ENCODE data around the gene MOXD1.
"Not testable (repeated sequence)": the region's sequence is repeated elsewhere in the genome, so short reads cannot be mapped to it uniquely, and the experiment has no call there.

The MOXD1 gene

GRCh38 chr6:132395015-132395597 lies 6.2 kb downstream of the MOXD1 start:
- DNase-seq: no peak

GRCh38 chr6:132392792-132393191 lies 8.5 kb downstream of the MOXD1 start:
- DNase-seq: no peak

GRCh38 chr6:132392270-132392646 lies 9.0 kb downstream of the MOXD1 start:
- no peak for DNase-seq

GRCh38 chr6:132391391-132392269 lies 9.6 kb downstream of the MOXD1 start:
- no peak for DNase-seq

DNA sequence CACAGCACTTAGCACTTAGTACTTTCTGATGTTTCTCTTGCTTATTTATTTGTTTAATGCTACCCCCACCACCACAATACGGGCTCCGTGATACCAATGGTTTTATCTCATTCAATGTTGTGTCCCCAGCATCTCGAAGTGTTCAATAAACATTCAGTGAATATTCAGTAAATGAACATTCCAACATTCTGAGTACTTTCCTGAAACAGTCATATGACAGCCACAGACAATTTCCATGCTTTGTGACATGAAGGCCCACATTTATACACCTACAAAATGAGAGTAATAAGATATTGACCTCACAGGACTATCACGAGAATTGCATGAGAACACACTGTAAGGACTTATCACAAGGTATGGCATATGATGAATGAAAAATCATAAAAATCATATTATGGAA lies 10.8 kb downstream of the MOXD1 start:
- DNase-seq: no peak

DNA sequence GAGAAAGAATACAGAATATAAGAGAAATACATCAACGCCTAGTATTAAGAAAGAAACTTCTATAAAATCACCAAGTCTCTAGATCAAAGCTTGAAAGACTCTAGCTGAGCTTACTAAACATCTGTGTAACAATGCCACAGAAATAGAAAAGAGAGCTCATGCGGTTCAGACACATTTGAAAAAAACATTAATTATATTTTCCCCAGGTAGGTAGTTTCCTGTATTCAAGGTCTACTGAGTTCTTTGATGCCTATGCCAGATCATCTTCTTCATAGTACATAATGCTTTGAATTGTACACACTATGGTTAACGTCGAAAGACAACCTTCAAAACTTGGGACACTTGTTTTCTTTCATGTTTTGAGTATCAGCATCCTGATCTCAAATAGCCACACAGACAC lies 11.3 kb downstream of the MOXD1 start:
- no peak for DNase-seq

- no peak for DNase-seq
These were observed 13.0 kb downstream of the MOXD1 start for GRCh38 chr6:132388291-132388690.

DNA sequence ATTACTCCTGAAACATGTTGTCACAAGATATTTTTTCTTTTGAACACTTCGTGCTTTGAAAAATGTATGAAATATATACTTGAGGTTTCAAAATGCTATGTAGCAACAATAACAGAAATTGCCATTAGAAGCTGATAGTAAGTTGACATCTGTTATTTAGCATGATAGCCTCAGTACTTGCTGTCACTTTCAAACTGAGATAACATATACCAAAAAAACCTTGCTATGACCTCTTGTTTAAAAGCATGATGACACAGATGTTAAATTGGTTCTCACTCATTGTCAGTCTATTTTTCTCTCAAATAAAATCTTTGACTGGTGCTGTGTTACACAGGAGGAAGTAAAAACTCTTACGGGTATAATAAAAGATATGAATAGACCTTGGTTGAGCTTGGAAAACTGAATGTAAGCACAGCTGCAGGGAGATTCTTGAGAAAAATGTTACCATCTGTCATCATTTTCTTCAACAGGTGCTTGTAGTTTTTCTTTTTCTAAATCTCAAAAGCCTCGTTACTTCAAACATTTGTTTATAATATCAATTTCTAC lies 18.6 kb downstream of the MOXD1 start:
- no peak for DNase-seq

GRCh38 chr6:132381381-132381780 lies 19.9 kb downstream of the MOXD1 start:
- DNase-seq: no peak

GRCh38 chr6:132380358-132381029 lies 20.8 kb downstream of the MOXD1 start:
- no peak for DNase-seq

DNA sequence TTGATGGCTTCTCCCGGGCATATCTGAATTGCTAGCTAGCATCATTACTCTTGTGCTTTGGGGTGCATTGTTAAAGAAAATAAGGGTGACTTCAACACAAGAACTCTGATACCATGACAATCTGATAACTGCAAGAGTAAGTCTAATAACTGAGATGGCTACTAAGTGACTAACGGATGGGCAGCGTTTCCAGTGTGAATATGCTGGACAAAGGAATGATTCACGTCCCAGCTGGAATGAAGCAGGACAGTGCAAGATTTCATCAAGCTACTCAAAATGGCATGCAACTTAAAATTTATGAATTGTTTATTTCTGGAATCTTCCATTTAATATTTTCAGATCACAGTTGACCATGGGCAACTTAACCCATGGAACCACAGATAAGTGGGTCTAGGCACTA lies 31.7 kb downstream of the MOXD1 start:
- no peak for DNase-seq

- DNase-seq: no peak
These were observed 32.3 kb downstream of the MOXD1 start for GRCh38 chr6:132368916-132369481.

DNA sequence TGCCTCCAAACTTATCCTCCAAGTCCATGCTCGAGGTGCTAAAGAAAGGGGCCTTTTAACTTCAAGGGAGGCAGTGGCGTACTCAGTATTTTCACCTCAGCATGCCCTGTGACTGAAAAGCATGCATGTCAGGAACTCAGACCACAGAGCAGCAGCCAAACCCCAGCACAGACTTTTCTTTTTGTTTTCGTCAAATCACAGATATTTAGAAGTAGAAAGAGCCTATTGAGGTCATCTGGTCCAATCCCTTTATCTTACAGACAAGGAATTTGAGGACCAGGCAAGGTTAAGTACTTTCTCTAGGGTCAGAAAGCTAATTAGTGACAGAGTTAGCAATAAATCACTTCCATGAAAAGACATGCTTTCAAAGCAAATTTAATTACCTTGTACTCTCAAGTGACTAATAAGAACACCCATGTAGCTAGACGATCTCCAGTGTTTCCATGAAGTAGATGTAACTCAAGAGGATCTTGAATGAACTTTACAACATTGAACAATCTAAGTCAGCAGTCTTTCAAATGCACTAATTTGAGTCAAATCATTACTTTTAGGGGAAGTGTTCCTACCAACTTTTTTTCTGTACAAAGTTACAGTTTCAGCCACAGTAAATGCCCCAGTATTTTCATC lies 35.9 kb downstream of the MOXD1 start:
- DNase-seq: no peak

DNA sequence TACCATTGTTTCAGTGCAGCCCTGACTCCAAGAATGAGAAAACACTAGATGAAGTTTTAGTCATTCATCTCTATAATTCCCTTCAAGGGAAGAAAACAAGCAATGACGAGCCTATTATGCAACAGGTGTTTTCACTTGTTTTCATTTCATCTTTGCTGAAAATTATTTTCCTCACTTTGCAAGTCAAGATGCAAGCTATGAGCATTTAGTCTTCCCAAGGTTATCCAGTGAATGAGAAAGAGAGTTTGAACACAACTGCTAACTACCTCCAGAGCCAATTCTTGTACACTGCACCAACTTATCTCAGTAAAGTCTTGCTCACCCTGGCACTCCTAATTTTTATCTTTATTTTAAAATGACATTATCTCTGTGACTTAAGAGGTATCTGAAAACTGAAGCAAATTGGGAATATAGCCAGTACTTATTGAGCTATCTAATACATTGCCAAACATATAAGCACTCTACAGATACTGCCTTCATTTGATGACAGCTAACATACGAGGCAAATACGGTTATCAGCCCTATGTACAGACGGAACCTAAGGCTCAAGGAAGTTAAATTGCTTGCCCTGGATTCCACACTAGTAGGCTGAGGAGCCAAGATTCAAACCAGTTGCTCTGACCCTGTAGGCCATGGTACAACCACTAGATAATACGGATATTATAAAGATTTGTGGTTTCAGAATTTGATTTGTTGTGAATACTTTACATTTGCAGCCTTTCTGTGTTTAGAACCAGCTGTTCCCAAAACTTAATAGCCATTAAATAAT lies 36.8 kb downstream of the MOXD1 start:
- DNase-seq: no peak

DNA sequence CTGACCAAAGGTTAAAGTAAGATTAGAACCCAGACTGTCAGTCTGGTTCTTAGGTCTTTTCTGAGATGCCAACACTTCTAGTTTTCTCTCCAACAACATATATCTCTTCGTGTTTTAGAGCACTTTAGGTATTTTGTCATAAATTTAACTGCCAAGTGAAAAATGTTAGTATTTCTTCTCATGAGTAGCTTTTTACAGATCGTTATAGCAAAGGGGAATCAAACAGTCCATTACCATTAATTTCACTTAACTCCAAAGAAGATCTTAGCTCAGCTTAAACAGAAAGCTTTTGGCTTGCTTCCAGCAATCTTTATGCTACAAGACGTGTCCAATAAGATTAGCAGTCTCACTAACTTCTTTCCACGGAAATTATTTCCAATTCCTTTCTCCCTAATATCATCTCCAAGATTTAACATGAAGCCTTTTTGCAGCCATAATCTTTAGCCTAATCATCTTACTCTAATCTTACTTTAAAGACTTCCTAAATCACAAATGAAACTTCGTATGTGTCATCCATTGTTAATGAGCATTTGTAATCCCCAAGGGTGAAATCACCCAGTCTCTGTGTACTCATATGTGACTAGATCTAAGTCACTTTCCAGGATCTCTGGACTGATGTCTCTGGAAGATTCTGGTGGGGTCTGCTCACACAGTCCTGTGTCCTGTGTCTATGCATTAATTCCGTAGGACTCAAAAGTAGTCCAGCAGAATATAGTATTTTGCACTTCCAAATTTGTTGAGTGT lies 38.7 kb downstream of the MOXD1 start:
- DNase-seq: no peak

GRCh38 chr6:132361101-132361500 lies 40.2 kb downstream of the MOXD1 start:
- no peak for DNase-seq

DNA sequence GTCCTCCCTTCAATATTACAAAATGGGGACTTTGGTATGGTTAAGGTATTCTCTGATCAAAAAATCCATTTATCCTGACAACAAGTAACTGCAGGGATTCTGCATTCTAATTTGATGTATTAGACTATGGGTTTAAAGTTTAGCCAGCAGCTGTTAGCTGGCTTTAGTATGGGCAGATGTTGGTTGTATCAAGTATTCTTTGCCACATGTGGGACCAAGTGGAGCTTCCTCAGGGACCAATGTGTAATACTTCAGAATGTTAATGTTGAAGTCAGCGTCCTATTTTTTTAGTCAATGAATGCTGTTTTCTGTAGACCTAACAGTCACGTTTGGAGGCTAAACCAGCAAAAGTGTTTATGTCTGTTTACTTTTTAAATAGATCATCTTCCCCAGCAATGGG lies 41.4 kb downstream of the MOXD1 start:
- DNase-seq: no peak

- DNase-seq: no peak
These were observed 44.2 kb downstream of the MOXD1 start for GRCh38 chr6:132357120-132357519.

DNA sequence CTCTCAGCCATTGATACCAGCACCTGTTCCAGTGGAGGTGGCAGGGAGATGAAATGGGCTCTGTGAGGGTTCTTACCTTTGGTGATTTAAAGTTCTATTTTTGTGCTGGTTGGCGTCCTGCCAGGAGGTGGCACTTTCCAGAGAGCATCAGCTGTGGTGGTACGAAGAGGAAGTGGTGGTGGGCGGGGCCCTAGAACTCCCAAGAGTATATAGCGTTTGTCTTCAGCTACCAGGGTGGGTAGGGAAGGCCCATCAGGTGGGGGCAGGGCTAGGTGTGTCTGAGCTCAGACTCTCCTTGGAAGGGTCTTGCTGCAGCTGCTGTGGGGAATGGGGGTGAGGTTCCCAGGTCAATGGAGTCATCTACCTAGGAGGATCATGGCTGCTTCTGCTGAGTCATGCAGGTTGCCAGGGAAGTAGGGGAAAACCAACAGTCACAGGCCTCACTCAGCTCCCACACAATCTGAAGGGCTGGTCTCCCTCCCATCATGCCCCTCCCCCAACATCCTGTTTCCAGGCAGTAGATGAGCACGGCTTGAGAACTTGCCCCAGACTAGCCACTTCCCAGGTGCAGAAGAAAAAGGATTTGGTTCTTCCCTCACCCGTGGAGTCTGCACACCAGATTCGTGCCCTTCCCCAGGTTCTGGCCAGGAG lies 46.6 kb downstream of the MOXD1 start:
- no peak for DNase-seq

DNA sequence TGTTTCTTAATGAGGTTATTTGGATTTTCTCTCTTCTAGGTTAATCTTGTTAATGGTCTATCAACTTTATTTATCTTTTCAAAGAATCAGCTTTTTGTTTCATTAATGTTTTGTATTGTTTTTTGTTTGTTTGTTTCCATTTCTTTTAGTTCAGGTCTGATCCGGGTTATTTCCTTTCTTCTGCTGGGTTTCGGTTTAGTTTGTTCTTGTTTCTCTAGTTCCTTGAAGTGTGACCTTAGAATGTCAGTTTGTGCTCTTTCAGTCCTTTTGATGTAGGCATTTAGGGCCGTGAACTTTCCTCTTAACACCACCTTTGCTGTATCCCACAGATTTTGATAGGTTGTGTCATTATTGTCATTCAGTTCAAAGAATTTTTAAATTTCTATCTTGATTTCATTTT lies 49.3 kb downstream of the MOXD1 start:
- not testable (repeated sequence) for DNase-seq

DNA sequence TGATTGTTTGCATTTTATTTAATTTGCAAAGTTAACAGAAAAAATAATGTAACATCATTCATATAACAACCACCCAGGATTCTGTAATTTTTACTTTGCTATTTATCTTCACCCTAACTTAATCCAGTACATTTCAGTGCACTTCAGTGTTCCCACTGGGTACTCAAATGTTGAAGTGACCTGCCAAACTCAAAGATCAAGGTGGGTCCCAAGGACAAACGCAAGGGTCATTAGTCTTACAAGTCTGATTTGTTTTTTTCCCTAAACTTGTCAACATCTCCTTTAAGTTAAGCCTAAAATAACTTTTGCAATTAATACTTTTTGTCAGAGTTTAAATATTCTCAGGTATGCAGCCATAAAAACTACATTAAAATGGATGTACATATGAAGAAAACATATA lies 53.0 kb downstream of the MOXD1 start:
- no peak for DNase-seq

Data from SHP77 (cell line).